GM12874 (cell line): ENCODE measurements around the gene PDE4A.

Experiments used
- TF ChIP-seq, protein P1 (sequence below): IDR thresholded peaks from 2 replicates; pipeline ENCODE4 v1.5.1; 2011; ENCODE audit warnings: low read depth, mild to moderate bottlenecking, control low read depth, low read length, moderate library complexity; ENCODE audit not compliant: insufficient read depth

The PDE4A gene

DNA sequence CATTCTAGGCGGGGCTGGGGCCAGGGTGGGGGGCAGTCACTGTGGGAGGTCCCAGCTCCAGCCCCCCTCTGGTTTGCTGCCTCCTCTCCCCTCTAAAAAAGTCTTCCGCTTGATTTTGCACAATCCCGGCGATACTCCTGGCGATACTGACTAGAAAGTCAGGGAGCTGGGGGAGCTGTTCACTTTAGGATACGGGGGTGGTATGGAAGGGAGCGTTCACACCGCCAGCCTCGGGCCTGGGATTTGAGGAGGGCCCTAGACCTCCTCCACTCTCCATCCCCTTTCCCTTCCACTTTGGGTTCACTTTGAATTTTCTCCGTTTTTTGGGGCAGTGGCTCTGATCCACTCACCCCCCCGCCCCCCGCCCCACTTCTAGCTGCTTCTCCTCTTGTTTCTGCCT lies 47.8 kb downstream of the PDE4A start:
- TF ChIP-seq, protein P1, sequence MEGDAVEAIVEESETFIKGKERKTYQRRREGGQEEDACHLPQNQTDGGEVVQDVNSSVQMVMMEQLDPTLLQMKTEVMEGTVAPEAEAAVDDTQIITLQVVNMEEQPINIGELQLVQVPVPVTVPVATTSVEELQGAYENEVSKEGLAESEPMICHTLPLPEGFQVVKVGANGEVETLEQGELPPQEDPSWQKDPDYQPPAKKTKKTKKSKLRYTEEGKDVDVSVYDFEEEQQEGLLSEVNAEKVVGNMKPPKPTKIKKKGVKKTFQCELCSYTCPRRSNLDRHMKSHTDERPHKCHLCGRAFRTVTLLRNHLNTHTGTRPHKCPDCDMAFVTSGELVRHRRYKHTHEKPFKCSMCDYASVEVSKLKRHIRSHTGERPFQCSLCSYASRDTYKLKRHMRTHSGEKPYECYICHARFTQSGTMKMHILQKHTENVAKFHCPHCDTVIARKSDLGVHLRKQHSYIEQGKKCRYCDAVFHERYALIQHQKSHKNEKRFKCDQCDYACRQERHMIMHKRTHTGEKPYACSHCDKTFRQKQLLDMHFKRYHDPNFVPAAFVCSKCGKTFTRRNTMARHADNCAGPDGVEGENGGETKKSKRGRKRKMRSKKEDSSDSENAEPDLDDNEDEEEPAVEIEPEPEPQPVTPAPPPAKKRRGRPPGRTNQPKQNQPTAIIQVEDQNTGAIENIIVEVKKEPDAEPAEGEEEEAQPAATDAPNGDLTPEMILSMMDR: no peak

DNA sequence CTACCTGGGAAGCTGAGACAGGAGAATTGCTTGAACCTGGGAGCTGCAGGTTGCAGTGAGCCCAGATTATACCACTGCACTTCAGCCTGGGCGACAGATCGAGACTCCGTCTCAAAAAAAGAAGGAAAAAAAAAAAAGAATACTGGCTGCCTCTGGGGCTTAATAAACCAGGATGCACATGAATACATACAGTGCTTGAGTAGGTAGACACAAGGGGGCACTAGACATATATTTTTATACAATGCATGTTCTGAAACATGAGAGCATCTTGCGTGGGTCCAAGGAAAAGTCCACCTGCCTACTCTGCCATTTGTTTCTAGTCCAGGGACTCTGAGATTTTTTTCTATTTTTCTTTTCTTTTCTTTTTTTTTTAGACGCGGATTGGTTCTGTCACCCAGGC lies 51.6 kb downstream of the PDE4A start:
- TF ChIP-seq, protein P1: peak; percentile 41

DNA sequence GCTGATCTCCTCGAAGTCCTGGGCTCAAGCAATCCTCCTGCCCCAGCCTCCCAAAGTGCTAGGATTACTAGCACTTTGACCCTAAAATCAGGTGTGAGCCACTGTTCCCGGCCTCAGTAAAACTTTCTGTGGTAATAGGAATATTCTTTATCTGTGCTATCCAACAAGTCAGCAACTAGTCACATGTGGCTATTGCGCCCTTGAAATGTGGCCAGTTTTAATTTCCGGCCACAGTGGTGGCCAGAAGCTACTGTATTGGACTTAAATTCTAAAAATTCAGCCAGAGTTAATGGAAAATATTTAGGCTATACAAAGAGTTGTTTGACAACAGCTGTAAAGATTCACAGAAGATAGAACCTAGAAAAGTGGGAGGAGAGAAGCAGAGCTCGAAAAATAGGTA lies 52.9 kb downstream of the PDE4A start:
- TF ChIP-seq, protein P1: no peak

DNA sequence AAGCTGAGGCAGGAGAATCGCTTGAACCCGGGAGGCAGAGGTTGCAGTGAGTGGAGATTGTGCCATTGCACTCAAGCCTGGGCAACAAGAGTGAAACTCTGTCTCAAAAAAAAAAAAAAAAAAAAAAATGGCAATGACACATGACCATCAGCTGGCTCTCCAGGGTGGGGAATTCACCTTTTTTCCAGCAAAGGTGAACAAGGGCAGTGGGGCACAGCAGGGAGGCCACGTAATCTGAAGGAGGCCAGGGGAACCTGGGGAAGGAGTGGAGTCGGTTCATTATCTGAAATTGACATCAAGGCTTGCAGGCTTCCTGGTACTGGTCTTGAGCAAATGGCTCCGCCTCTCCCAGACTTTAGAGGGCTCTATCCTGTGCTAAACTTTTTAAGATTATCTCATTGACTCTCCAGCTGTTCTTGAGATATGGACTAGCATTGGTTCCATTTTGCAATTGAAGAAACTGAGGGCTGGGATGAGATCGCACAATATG lies 54.7 kb downstream of the PDE4A start:
- TF ChIP-seq, protein P1: no peak

DNA sequence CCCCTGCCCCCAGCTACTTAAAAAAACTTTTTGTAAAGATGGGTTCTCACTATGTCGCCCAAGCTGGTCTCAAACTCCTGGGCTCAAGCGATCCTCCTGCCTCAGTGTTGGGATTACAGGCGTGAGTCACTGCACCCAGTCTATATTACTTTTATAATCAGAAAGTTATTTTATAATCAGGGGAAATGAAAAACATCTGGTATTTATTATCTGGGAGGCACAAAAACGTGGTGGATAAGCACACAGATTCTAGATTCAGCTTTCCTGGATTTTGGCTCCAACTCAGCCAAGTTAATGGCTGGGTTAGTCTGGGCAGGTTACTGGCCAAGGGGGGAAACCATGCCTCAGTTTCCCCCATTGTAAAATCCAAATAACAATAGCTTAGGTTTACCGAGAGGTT lies 58.1 kb downstream of the PDE4A start:
- TF ChIP-seq, protein P1: no peak

DNA sequence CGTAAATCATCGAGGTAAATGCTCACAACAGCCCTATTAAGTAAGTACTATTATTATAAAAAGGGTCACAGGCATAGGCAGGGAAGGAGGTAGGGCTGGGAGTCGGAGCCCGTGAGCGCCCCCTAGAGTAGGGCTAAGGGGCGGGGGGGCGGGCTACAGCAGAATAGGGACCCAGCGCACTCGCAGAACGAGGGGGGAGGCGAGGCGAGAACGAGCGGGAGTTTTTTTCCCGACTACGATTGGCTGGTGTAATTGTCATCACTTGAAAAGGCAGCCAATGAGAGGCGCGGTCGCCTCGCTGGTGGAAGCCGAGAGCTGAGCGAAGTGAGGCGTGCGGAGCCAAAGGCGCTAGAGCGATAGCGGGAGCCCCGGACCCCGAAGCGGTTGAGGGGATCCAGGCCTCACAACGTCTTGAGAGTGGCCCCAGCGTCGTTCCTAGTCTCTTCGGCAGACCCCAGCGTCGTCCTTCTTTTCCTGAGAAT lies 58.6 kb downstream of the PDE4A start:
- TF ChIP-seq, protein P1: peak; percentile 49

DNA sequence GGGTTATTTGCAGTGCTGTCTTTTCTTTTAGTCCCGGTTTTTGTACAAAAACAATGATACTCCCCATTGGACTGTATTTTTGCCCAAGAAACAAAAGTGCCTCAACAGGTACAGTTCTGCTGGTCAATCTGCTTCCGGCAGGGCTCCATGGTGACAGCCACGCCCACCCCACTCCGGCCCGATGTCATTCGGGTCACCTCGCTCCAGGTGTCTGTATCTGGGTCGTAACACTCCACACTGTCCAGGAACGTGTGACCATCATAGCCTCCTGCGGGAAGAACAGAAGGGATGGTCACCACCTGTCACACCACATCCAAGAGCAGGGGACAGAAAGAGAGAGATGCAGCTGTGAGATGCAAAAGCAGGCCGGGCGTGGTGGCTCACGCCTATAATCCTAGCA lies 66.2 kb downstream of the PDE4A start:
- TF ChIP-seq, protein P1: no peak
